ENCODE measurements around the gene GPR89A. TPM values are rescaled to one million over a fixed set of nuclear protein-coding genes. Genes with fewer than 3 reads are reported as not detected.

Gene GPR89A
- total and polyA plus RNA-seq, 2 of the 8 experiments (the other 6 are each of a cell fraction or from before 2014, with no cell fraction given) = 26.8 to 46.6 TPM

DNA sequence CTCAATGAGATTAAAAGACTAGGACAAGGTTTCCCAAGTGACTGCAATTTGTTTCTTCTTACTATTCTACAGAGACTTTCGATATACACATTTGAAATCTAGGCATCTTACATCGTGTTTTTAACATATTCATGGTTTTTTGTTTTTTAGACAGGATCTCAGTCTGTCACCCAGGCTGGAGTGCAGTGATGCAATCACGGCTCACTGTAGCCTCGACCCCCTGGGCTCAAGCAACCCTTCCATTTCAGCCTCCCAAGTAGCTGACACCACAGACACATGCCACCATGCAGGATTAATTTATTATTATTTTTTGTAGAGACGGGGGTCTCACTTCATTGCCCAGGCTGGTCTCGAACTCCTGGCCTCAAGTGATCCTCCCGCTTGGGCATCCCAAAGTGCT is 97.8 kb downstream of the GPR89A start:
- Histone ChIP-seq H3K4me1 (replicated peaks in 1 of 4; ENCODE audit: control insufficient read depth in 3 of 4, insufficient read depth in 4 of 4, low read length in 3 of 4) (peaks cover 0 to 10% (median 5%) of the 10 kb centered on the region in 4 experiments; a peak in 6 of 7 replicates), H3K9me3 (ENCODE audit: insufficient read depth in 2 of 2, low read depth in 1 of 2, low read length in 1 of 2) (no peaks in the 10 kb centered on the region), H4K91ac (replicated peaks; ENCODE audit: insufficient read length, low read length) (no peak overlapping the region), H2AFZ (ENCODE audit: low read length) (no peak overlapping the region), H4K20me1 (replicated peaks in 1 of 2; ENCODE audit: control insufficient read depth in 1 of 2, insufficient read depth in 2 of 2, low read length in 2 of 2) (no peaks in the 10 kb centered on the region), H3K27me3 (replicated peaks in 1 of 4; ENCODE audit: control insufficient read depth in 3 of 4, extremely low read depth in 1 of 4, insufficient read depth in 3 of 4, low read length in 3 of 4) (no peaks in the 10 kb centered on the region), H3K23me2 (ENCODE audit: low read depth, low read length) (no peaks in the 10 kb centered on the region), H3K56ac (replicated peaks; ENCODE audit: insufficient read length, low read depth, low read length) (no peak overlapping the region), H4K8ac (ENCODE audit: extremely low read depth, insufficient read depth, low read length) (no peak overlapping the region), H3K4me3 (ENCODE audit: extremely low read depth in 1 of 4, insufficient read depth in 2 of 4, low read depth in 3 of 4, low read length in 4 of 4) (no peak overlapping the region), H3K4ac (replicated peaks; ENCODE audit: insufficient read length, low read depth, low read length) (no peak overlapping the region), H3K36me3 (ENCODE audit: control insufficient read depth in 2 of 4, insufficient read depth in 4 of 4, low read length in 3 of 4) (no peaks in the 10 kb centered on the region), H2BK20ac (ENCODE audit: low read length) (no peak overlapping the region), H3K23ac (ENCODE audit: insufficient read length) (no peak overlapping the region), H2BK15ac (ENCODE audit: low read length) (no peak overlapping the region), H3K9ac (replicated peaks in 1 of 4; ENCODE audit: extremely low read depth in 1 of 4, low read depth in 3 of 4, low read length in 3 of 4) (no peak overlapping the region), H4K5ac (ENCODE audit: insufficient read length, low read depth, low read length) (no peak overlapping the region), H3K79me1 (ENCODE audit: low read depth, low read length) (no peaks in the 10 kb centered on the region), H3K27ac (ENCODE audit: low read depth, low read length) (no peak overlapping the region), H3K14ac (ENCODE audit: insufficient read length) (no peak overlapping the region), H2BK5ac (ENCODE audit: low read depth, low read length) (no peak overlapping the region), H3K18ac (ENCODE audit: extremely low read depth, low read length) (no peak overlapping the region), H3K79me2 (ENCODE audit: control insufficient read depth in 1 of 2, insufficient read depth in 2 of 2, low read length in 2 of 2) (no peaks in the 10 kb centered on the region), H2BK120ac (replicated peaks; ENCODE audit: low read depth, low read length) (no peak overlapping the region), H2AK5ac (ENCODE audit: low read depth, low read length) (no peak overlapping the region), H2BK12ac (ENCODE audit: low read depth, low read length) (no peak overlapping the region), H3K4me2 (ENCODE audit: insufficient read depth in 1 of 2, low read depth in 2 of 2, low read length in 2 of 2) (no peak overlapping the region)
- POLR2A ChIA-PET (ENCODE audit: partially characterized antibody) = interaction anchor here (0.9 kb wide), 1 partner anchor 16 kb away, joined by 4 read pairs; no protein-coding TSS in a partner anchor
- no peak for DNase-seq (ENCODE audit: low read depth in 1 of 2, low spot score in 2 of 2)
- 89% methylated on average over 7 of the region's 7 CpGs; no CpG with 5 or more reads in 1 of the 2 experiments for WGBS, 2 experiments (ENCODE audit: extremely low coverage in 1 of 2, insufficient coverage in 1 of 2, insufficient read length in 1 of 2, insufficient replicate concordance in 2 of 2, low coverage in 1 of 2, low lambda C conversion rate in 2 of 2, missing lambda C conversion rate in 1 of 2)
- CTCF ChIA-PET (ENCODE audit: partially characterized antibody) = no interaction called here
- no peak for FAIRE-seq
- TF ChIP-seq HDAC6 (IDR thresholded peaks at IDR 0.05; ENCODE audit: low read depth, low read length) (no peak), JUND (IDR thresholded peaks at IDR 0.05; ENCODE audit: low read length) (no peak), YY1 (IDR thresholded peaks at IDR 0.05; ENCODE audit: low read depth, low read length) (no peak), SUZ12 (IDR thresholded peaks at IDR 0.05; ENCODE audit: low read length) (no peak), FOSL1 (IDR thresholded peaks at IDR 0.05; ENCODE audit: insufficient read depth, low read depth, low read length) (no peak), CBX8 (IDR thresholded peaks at IDR 0.05; ENCODE audit: borderline replicate concordance, low read depth, low read length) (no peak), NANOG (IDR thresholded peaks at IDR 0.05; ENCODE audit: insufficient read depth, low read depth, low read length, poor library complexity, severe bottlenecking) (no peak), EZH2 (IDR thresholded peaks at IDR 0.05; ENCODE audit: low read depth, low read length, severe bottlenecking) (no peak), RNF2 (IDR thresholded peaks at IDR 0.05; ENCODE audit: borderline replicate concordance, low read depth, low read length, missing control alignments, poor library complexity, severe bottlenecking) (no peak), TBP (IDR thresholded peaks at IDR 0.05; ENCODE audit: low read depth, low read length) (no peak), CHD2 (IDR thresholded peaks at IDR 0.05; ENCODE audit: low read length) (no peak)
- TF ChIP-seq, protein P1, sequence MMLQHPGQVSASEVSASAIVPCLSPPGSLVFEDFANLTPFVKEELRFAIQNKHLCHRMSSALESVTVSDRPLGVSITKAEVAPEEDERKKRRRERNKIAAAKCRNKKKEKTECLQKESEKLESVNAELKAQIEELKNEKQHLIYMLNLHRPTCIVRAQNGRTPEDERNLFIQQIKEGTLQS (IDR thresholded peaks at IDR 0.05; ENCODE audit: insufficient read depth, low read depth, low read length) = no peak

Measured in H1 (cell line).